Panc1 (cell line): ENCODE data around the gene EBLN2. TPM values are rescaled to one million over a fixed set of nuclear protein-coding genes. Genes with fewer than 3 reads are reported as not detected.

ENCODE experiments used
- ATAC-seq: fragments of 200-7000 bp; cut with Tn5 transposase; 2 replicates; pipeline ENCODE4 v1.9.1; 2020; ENCODE audit warnings: mild to moderate bottlenecking, moderate library complexity
- BruUV-seq: library from RNA; stranded (reverse); fragments of 400-500 nt; replicated peaks from 2 replicates; lab custom pipeline; 2021; lab: Mats Ljungman, UMichigan
- CTCF ChIA-PET: fragments of 300-600 bp; sonication (Branson Sonifier 250); formaldehyde crosslinking; loops from one replicate; lab custom pipeline; 2022; ENCODE audit warnings: antibody characterized with exemption; lab: Charles Lee
- POLR2A ChIA-PET: fragments of 300-600 bp; sonication (Branson Sonifier 250); formaldehyde crosslinking; loops from one replicate; lab custom pipeline; 2022; ENCODE audit warnings: antibody characterized with exemption; lab: Charles Lee
- DNase-seq: peaks from one replicate; pipeline ENCODE4 v3.0.0-alpha.2; 2010; ENCODE audit warnings: low read depth, low spot score
- H3K27ac ChIP-seq: 2 replicates; pipeline ENCODE4 v1.5.1; 2011; ENCODE audit warnings: mild to moderate bottlenecking, low read length, inconsistent platforms
- H3K27me3 ChIP-seq: fragments of 200-500 bp; sonication (Bioruptor generic); 2 replicates; pipeline ENCODE4 v1.6.0; 2014; ENCODE audit warnings: low read length, inconsistent platforms; ENCODE audit not compliant: control insufficient read depth, insufficient read depth
- H3K36me3 ChIP-seq: fragments of 200-500 bp; sonication (Bioruptor generic); 2 replicates; pipeline ENCODE4 v1.5.1; 2014; ENCODE audit warnings: inconsistent platforms, mild to moderate bottlenecking, low read length, moderate library complexity; ENCODE audit not compliant: control insufficient read depth, insufficient read depth
- H3K4me1 ChIP-seq: 2 replicates; pipeline ENCODE4 v1.5.1; 2011; ENCODE audit warnings: inconsistent platforms, mild to moderate bottlenecking, low read length, moderate library complexity; ENCODE audit not compliant: control insufficient read depth, insufficient read depth
- H3K4me3 ChIP-seq, 2 experiments: 2 replicates each; pipeline ENCODE4 v1.5.1; 2011 to 2012; ENCODE audit warnings: low read depth in 2 of 2, low read length in 2 of 2, mild to moderate bottlenecking in 2 of 2, inconsistent platforms in 1 of 2, moderate library complexity in 1 of 2
- H3K9me3 ChIP-seq: fragments of 200-500 bp; sonication (Bioruptor generic); 2 replicates; pipeline ENCODE4 v1.5.1; 2014; ENCODE audit warnings: low read depth, mild to moderate bottlenecking, inconsistent platforms, low read length, moderate library complexity; ENCODE audit not compliant: control insufficient read depth, insufficient read depth
- POLR2AphosphoS5 ChIP-seq: IDR thresholded peaks from 2 replicates; pipeline ENCODE4 v1.6.1; 2012; ENCODE audit warnings: mild to moderate bottlenecking, low read depth, low read length, moderate library complexity
- SIN3A ChIP-seq: IDR thresholded peaks from 2 replicates; pipeline ENCODE4 v1.6.1; 2012; ENCODE audit warnings: low read depth, mild to moderate bottlenecking, low read length, moderate library complexity, borderline replicate concordance; ENCODE audit not compliant: insufficient read depth
- TCF7L2 ChIP-seq: IDR thresholded peaks from 2 replicates; pipeline ENCODE4 v1.6.1; 2011; ENCODE audit warnings: mild to moderate bottlenecking, low read depth, low read length, inconsistent platforms
- in situ Hi-C: cut with HindIII; loops from 2 replicates; pipeline ENCODE4 v1.10.0; 2016; ENCODE audit warnings: low sequenced_read_pairs, low pct_unique_long_range_greater_than_20kb
- intact Hi-C: fragments of 100-400 bp; cut with micrococcal nuclease; formaldehyde crosslinking; loops from one replicate; pipeline ENCODE4 v1.10.0; 2022; ENCODE audit not compliant: unreplicated experiment
- total RNA-seq: library from RNA; stranded (reverse); gene quantifications from one replicate; pipeline ENCODE4 v1.2.1, GENCODE V29; 2021; ENCODE audit not compliant: unreplicated experiment
- TF ChIP-seq, protein P1 (sequence below): fragments of 450-650 bp; IDR thresholded peaks from 2 replicates; pipeline ENCODE4 v1.5.1; 2017; ENCODE audit warnings: mild to moderate bottlenecking
- TF ChIP-seq, protein P2 (sequence below), 2 experiments: IDR thresholded peaks; 2 replicates each; pipeline ENCODE4 v1.6.1; 2011 to 2012; ENCODE audit warnings: low read depth in 2 of 2, control low read depth in 1 of 2, low read length in 1 of 2, mild to moderate bottlenecking in 1 of 2, moderate library complexity in 1 of 2; ENCODE audit not compliant: insufficient read depth in 1 of 2

EBLN2 gene
- total RNA-seq, 1 experiment from 2014 or later = 1.9 TPM

DNA sequence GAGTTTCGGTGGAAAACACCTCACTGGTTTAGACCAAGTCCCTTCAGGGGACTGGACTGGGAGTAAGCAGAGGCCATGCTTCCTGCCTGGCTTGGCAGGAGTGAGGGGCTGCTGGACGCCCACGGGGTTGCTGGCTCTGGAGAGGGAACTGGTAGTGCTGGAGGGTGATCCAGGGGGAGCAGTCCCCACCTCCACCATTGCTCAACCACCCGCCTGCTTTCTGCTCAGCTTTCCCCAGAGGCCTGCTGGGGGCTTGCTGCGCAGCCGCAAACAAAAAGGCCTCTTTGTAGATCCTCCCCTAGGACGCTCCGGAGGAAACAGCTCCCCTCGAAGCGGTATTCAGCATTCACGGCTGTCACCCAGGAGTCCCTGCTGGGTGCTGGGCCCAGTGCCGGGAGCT, 33.5 kb downstream of the EBLN2 start:
- ATAC-seq (no peak), DNase-seq (no peak)
- Histone ChIP-seq H3K9me3 (no peaks in the 10 kb centered on the region), H3K27ac (no peak overlapping the region), H3K27me3 (no peaks in the 10 kb centered on the region), H3K4me1 (no peaks in the 10 kb centered on the region), H3K36me3 (no peaks in the 10 kb centered on the region), H3K4me3 (no peak overlapping the region)
- intact Hi-C loops = no loop called here
- CTCF ChIA-PET = interaction anchor here (0.5 to 0.6 kb wide), 2 partner anchors 35 to 169 kb away, joined by 4 to 7 read pairs; no protein-coding TSS in a partner anchor
- POLR2A ChIA-PET = no interaction called here
- in situ Hi-C loops = no loop called here
- BruUV-seq = no TSS peak
- TF ChIP-seq, protein P1, sequence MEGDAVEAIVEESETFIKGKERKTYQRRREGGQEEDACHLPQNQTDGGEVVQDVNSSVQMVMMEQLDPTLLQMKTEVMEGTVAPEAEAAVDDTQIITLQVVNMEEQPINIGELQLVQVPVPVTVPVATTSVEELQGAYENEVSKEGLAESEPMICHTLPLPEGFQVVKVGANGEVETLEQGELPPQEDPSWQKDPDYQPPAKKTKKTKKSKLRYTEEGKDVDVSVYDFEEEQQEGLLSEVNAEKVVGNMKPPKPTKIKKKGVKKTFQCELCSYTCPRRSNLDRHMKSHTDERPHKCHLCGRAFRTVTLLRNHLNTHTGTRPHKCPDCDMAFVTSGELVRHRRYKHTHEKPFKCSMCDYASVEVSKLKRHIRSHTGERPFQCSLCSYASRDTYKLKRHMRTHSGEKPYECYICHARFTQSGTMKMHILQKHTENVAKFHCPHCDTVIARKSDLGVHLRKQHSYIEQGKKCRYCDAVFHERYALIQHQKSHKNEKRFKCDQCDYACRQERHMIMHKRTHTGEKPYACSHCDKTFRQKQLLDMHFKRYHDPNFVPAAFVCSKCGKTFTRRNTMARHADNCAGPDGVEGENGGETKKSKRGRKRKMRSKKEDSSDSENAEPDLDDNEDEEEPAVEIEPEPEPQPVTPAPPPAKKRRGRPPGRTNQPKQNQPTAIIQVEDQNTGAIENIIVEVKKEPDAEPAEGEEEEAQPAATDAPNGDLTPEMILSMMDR = no peak
- TF ChIP-seq POLR2AphosphoS5 (no peak), SIN3A (no peak), TCF7L2 (no peak)
- TF ChIP-seq, protein P2, sequence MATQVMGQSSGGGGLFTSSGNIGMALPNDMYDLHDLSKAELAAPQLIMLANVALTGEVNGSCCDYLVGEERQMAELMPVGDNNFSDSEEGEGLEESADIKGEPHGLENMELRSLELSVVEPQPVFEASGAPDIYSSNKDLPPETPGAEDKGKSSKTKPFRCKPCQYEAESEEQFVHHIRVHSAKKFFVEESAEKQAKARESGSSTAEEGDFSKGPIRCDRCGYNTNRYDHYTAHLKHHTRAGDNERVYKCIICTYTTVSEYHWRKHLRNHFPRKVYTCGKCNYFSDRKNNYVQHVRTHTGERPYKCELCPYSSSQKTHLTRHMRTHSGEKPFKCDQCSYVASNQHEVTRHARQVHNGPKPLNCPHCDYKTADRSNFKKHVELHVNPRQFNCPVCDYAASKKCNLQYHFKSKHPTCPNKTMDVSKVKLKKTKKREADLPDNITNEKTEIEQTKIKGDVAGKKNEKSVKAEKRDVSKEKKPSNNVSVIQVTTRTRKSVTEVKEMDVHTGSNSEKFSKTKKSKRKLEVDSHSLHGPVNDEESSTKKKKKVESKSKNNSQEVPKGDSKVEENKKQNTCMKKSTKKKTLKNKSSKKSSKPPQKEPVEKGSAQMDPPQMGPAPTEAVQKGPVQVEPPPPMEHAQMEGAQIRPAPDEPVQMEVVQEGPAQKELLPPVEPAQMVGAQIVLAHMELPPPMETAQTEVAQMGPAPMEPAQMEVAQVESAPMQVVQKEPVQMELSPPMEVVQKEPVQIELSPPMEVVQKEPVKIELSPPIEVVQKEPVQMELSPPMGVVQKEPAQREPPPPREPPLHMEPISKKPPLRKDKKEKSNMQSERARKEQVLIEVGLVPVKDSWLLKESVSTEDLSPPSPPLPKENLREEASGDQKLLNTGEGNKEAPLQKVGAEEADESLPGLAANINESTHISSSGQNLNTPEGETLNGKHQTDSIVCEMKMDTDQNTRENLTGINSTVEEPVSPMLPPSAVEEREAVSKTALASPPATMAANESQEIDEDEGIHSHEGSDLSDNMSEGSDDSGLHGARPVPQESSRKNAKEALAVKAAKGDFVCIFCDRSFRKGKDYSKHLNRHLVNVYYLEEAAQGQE (IDR thresholded peaks at IDR 0.05; ENCODE audit: insufficient read depth in 1 of 2, low read depth in 2 of 2, low read length in 1 of 2) = no peak

DNA sequence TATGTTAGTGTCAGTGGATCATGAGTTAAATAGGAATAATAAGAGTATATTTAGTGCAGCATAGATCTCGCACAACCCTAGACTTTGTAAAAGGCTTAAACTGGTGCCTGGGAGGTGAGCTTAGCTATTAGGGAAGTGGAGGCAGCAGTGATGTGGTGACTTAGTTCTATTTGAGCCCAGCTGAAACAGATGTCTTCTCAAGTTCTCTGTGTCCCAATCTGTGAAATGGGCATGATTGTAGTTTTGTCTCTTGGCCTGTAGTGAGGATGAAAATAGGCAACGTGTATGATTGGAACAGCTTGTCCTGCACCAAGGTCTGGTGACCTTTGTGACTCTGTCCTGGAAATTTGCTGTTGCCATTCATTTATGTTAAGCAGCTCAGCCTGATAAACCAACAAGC, 34.7 kb downstream of the EBLN2 start:
- Histone ChIP-seq H3K9me3 (no peaks in the 10 kb centered on the region), H3K36me3 (no peaks in the 10 kb centered on the region), H3K4me1 (no peaks in the 10 kb centered on the region), H3K4me3 (no peak overlapping the region), H3K27ac (no peak overlapping the region), H3K27me3 (no peaks in the 10 kb centered on the region)
- ATAC-seq = no peak
- DNase-seq = no peak
- CTCF ChIA-PET = no interaction called here
- in situ Hi-C loops (no loop called here), intact Hi-C loops (no loop called here)
- POLR2A ChIA-PET = no interaction called here
- TF ChIP-seq SIN3A (no peak), POLR2AphosphoS5 (no peak), TCF7L2 (no peak)
- TF ChIP-seq, protein P2 (IDR thresholded peaks at IDR 0.05; ENCODE audit: insufficient read depth in 1 of 2, low read depth in 2 of 2, low read length in 1 of 2) = no peak
- TF ChIP-seq, protein P1 = no peak
- BruUV-seq = no TSS peak
